Stimulated activated CD8-positive, alpha-beta memory T cell treated with anti-CD3 and anti-CD28 coated beads, Interleukin-7, amount 100 ng/mL, for 48 hours (primary cell): Measurements from ENCODE around the gene YIF1B.
"Not testable (repeated sequence)": the region's sequence is repeated elsewhere in the genome, so short reads cannot be mapped to it uniquely, and the experiment has no call there.

ENCODE experiments used
- DNase-seq, 2 donors: peaks; one replicate each; pipeline ENCODE4 v3.0.0-alpha.2; 2020; ENCODE audit warnings: low read depth in 1 of 2; ENCODE audit errors: extremely low read depth in 1 of 2

The YIF1B gene

GRCh38 chr19:38315657-38316476 lies at the start of gene YIF1B:
YIF1B (minus strand) TSS chr19:38315947; CDS start chr19:38315917, 30 bp downstream.
- DNase-seq: peak; percentile 93 to 96

GRCh38 chr19:38362946-38363688 lies 47.4 kb upstream of the YIF1B start:
- DNase-seq: not testable (repeated sequence)

GRCh38 chr19:38362076-38362945 lies 46.6 kb upstream of the YIF1B start:
- peak; percentile 64 to 87 for DNase-seq

GRCh38 chr19:38361633-38362075 lies 45.9 kb upstream of the YIF1B start:
- peak; percentile 52 to 78 for DNase-seq

- no peak for DNase-seq
Measured at GRCh38 chr19:38360839-38361631, 45.3 kb upstream of the YIF1B start.

GRCh38 chr19:38360351-38360750 lies 44.6 kb upstream of the YIF1B start:
- DNase-seq: no peak

- DNase-seq: no peak
Measured at GRCh38 chr19:38359242-38360021, 43.7 kb upstream of the YIF1B start.

- no peak for DNase-seq
Measured at GRCh38 chr19:38358071-38358470, 42.3 kb upstream of the YIF1B start.

- no peak for DNase-seq
Measured at GRCh38 chr19:38355728-38356725, 40.3 kb upstream of the YIF1B start.

GRCh38 chr19:38352611-38353010 lies 36.9 kb upstream of the YIF1B start:
- no peak for DNase-seq

GRCh38 chr19:38351865-38352395 lies 36.2 kb upstream of the YIF1B start:
- DNase-seq: no peak

- no peak for DNase-seq
Measured at GRCh38 chr19:38350883-38351282, 35.1 kb upstream of the YIF1B start.

- no peak for DNase-seq
Measured at GRCh38 chr19:38346837-38347236, 31.1 kb upstream of the YIF1B start.

- no peak for DNase-seq
Measured at GRCh38 chr19:38340927-38341326, 25.2 kb upstream of the YIF1B start.

- not testable (repeated sequence) for DNase-seq
Measured at GRCh38 chr19:38339011-38339410, 23.3 kb upstream of the YIF1B start.

- no peak for DNase-seq
Measured at GRCh38 chr19:38337360-38337653, 21.6 kb upstream of the YIF1B start.

GRCh38 chr19:38336638-38337359 lies 21.1 kb upstream of the YIF1B start:
- DNase-seq: peak; percentile 88 to 96
